Measurements from ENCODE around the gene ZBTB24. TPM values are rescaled to one million over a fixed set of nuclear protein-coding genes. Genes with fewer than 3 reads are reported as not detected.

ZBTB24 gene
- total and polyA plus RNA-seq, 2 donors (not counting 3 experiments of a cell fraction or from before 2014, with no cell fraction given), result 1.9 to 6.2 TPM

DNA sequence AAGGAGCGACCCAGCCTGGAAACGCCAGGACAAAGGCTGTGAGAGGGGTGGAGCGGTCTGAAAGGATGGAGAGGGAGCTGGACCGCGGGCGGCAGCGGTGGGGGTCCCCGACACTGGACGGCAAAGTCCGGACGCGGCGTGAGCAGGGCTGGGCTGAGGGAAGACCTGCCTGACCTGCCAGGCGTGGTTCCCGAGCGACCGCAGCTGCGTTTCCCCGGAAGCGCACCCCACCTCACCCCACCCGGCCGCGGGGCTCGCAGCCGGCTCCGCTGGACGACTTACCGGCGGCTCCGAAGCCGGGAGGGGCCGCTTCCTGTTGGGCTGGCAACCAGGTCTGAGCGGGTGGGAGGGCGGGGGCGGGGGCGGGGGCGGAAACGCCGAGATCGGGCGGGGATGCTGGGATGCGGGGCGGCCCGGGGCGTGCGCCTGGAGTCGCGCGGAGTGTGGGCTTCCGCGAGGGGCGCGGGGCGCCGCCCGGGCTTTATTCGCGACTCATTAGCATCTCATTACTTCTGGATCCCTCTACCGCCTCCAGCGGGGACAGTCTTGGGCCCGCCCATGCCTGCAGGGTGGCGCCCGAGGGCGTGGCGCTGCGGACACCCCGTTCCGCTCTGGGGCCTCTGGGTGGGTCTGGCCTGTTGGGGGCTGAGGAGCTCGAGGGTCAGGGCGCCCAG is 27.4 kb downstream of the ZBTB24 start, which contains the start of gene MICAL1:
Gene MICAL1 (minus strand): TSS at position 336 of the 674 bp plus-strand sequence. CDS start 1,576 bp downstream, outside the sequence.
- peak; percentile 4 for FAIRE-seq

More for the DNA sequence above, 27.4 kb downstream of the ZBTB24 start, which contains the start of gene MICAL1:
- Histone ChIP-seq H3K4me2 (ENCODE audit: insufficient read depth, low read length) (peak within 1 kb of the TSS; percentile 71), H3K27ac (ENCODE audit: insufficient read depth, low read depth, low read length) (no peak within 1 kb of the TSS), H3K9me1 (replicated peaks; ENCODE audit: control insufficient read depth, extremely low read depth, insufficient read depth, low read length) (no peaks in the 10 kb centered on the region), H3K36me3 (ENCODE audit: control insufficient read depth in 2 of 2, extremely low read depth in 1 of 2, insufficient read depth in 2 of 2, low read length in 2 of 2) (no peaks in the 10 kb centered on the region), H3K9ac (replicated peaks; ENCODE audit: extremely low read depth, insufficient read depth, low read length) (peak within 1 kb of the TSS; percentile 43), H3K4me3 (replicated peaks in 1 of 3; ENCODE audit: insufficient read depth in 1 of 3, low read depth in 1 of 3, low read length in 3 of 3) (peak within 1 kb of the TSS; percentile 66 to 73 (median 69)), H3K4me1 (ENCODE audit: control insufficient read depth, extremely low read depth, insufficient read depth, low read length) (peaks cover 7% of the 10 kb centered on the region), H3K9me3 (replicated peaks; ENCODE audit: control insufficient read depth, insufficient read depth, low read length) (no peaks in the 10 kb centered on the region), H3K27me3 (ENCODE audit: control insufficient read depth in 2 of 2, insufficient read depth in 2 of 2, low read length in 2 of 2) (no peaks in the 10 kb centered on the region), H2AFZ (ENCODE audit: low read depth, low read length) (peak within 1 kb of the TSS; percentile 98), H3K79me2 (ENCODE audit: control insufficient read depth, insufficient read depth, low read length) (no peaks in the 10 kb centered on the region), H4K20me1 (replicated peaks; ENCODE audit: control insufficient read depth, extremely low read depth, insufficient read depth, low read length) (no peaks in the 10 kb centered on the region)
- DNase-seq (ENCODE audit: low read depth, low spot score), result peak; percentile 22
- CTCF ChIA-PET, result interaction anchor here (0.6 to 1.8 kb wide), 7 partner anchors 9 to 268 kb away, joined by 3 to 11 read pairs (median 3); partner anchors contain the start of genes CD164, PPIL6, SMPD2 and ZBTB24
- intact Hi-C loops (cut with micrococcal nuclease), result loop anchor here (1.0 kb wide), 1 partner anchor 15 kb away; the partner anchor contains the start of genes PPIL6 and SMPD2
- dilution Hi-C loops (cut with MboI; ENCODE audit: extremely low pct_ligation_motif_present, low sequenced_read_pairs), result no loop called here
- TF ChIP-seq POLR2A (IDR thresholded peaks at IDR 0.05; ENCODE audit: low read depth, low read length) (peak; percentile 68), EZH2 (IDR thresholded peaks at IDR 0.05; ENCODE audit: borderline replicate concordance, low read depth, low read length, severe bottlenecking) (no peak), POLR2AphosphoS5 (IDR thresholded peaks at IDR 0.05; ENCODE audit: insufficient read depth, low read depth, low read length) (peak; percentile 46), GATA2 (IDR thresholded peaks at IDR 0.05; ENCODE audit: insufficient read depth, insufficient read length, low read depth, low read length) (no peak), FOS (IDR thresholded peaks at IDR 0.05; ENCODE audit: borderline replicate concordance, insufficient read depth, low read length) (no peak), MYC (IDR thresholded peaks at IDR 0.05; ENCODE audit: low read depth, low read length) (no peak), JUN (IDR thresholded peaks at IDR 0.05; ENCODE audit: borderline replicate concordance, insufficient read depth, insufficient read length, low read depth) (no peak)
- TF ChIP-seq, protein P1, sequence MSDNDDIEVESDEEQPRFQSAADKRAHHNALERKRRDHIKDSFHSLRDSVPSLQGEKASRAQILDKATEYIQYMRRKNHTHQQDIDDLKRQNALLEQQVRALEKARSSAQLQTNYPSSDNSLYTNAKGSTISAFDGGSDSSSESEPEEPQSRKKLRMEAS (IDR thresholded peaks at IDR 0.05; ENCODE audit: insufficient read depth, insufficient read length), result no peak
- TF ChIP-seq, protein P2, sequence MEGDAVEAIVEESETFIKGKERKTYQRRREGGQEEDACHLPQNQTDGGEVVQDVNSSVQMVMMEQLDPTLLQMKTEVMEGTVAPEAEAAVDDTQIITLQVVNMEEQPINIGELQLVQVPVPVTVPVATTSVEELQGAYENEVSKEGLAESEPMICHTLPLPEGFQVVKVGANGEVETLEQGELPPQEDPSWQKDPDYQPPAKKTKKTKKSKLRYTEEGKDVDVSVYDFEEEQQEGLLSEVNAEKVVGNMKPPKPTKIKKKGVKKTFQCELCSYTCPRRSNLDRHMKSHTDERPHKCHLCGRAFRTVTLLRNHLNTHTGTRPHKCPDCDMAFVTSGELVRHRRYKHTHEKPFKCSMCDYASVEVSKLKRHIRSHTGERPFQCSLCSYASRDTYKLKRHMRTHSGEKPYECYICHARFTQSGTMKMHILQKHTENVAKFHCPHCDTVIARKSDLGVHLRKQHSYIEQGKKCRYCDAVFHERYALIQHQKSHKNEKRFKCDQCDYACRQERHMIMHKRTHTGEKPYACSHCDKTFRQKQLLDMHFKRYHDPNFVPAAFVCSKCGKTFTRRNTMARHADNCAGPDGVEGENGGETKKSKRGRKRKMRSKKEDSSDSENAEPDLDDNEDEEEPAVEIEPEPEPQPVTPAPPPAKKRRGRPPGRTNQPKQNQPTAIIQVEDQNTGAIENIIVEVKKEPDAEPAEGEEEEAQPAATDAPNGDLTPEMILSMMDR (IDR thresholded peaks at IDR 0.05; ENCODE audit: extremely low read depth in 1 of 2, insufficient read depth in 1 of 2, low read depth in 1 of 2, low read length in 2 of 2), result peak; percentile 23 to 44
- no TSS peak for BruUV-seq (replicated peaks)
- POLR2A ChIA-PET, result no interaction called here

Data from endothelial cell of umbilical vein (primary cell).